HG03558 (cell line): ENCODE results near the gene TUBA8.
"Not testable (repeated sequence)": the region's sequence is repeated elsewhere in the genome, so short reads cannot be mapped to it uniquely, and the experiment has no call there.

Experiments used
- ATAC-seq: cut with Tn5 transposase; IDR thresholded peaks from one replicate; pipeline ENCODE4 v1.9.1; 2021; ENCODE audit warnings: moderate number of reproducible peaks; ENCODE audit not compliant: unreplicated experiment; ENCODE audit errors: extremely low read depth

Gene TUBA8

DNA sequence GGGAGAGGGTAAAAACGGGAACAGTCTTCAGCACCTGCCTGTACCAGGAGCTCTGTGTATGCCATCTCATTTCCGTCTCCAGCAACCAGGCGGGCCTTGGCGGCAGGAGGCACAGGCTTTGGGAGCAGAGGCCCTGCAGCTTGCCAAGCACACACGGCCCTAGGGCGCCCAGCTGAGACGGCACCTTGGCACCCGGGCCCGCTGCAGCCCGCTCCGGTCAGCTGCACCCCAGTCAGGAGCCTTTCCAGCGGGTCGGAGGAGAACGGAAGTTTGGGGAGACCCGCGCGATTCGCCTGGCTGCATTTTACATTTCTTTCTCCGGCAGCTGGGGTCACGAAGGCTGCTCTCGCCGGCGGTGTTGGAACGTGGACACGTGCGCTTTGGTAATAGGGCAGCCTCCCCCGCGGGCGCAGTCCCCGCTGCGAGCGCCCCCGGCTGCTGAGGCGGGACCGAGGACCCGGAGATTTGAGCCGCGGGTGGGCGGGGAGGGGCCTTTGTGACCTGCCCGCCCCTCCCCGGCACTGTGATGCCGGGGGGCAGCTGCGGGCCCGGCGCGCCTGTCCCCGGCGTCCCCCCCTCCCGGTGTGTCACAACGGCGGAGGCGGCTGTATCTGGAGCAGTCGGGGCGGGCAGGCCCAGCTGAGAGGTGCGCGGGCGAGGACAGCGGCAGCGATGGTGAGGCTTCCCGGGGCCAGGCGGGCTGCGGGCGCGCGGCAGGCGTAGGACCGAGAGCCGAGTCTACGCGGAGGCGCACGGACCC lies at the start of gene TUBA8:
TUBA8 (plus strand) TSS at position 616 of the 760 bp plus-strand sequence; CDS start at position 673, 57 bp downstream.
- ATAC-seq: no peak

DNA sequence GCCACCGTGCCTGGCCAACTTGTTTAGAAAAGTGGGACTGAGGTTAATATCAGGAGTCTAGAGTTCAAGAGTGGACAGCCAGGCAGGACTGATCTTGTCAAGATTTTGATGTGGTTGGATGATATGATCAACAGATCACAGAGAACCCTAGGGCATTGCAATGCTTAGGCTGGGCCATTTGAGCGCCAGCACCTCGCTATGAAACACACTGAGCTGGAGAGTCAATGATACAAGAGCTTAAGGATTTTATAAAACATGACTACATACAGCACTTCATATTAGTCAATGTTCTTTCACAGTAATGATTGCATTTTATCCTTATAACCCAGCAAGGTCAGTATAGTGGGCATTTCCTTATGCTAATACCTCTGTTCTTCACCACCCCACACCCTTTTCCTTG lies 48.2 kb upstream of the TUBA8 start:
- no peak for ATAC-seq

- ATAC-seq: no peak
These were observed 47.3 kb upstream of the TUBA8 start for GRCh38 chr22:18063306-18063705.

DNA sequence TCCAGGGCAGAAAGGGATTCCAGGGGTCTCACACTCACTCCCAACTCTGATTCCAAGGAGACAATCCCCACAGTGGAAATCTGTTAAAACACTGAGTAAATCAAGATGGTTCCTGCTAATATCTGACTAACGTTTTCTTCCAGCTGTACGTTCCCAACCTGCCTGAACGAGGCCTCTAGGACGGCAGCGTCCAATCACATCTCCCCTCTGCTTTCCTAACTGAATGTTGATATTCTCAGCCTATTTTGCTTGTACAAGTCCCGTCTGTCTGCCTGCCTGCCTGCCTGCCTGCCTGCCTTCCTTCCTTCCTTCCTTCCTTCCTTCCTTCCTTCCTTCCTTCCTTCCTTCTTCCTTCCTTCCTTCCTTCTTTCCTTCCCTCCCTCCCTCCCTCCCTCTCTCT lies 46.9 kb upstream of the TUBA8 start:
- ATAC-seq: not testable (repeated sequence)

DNA sequence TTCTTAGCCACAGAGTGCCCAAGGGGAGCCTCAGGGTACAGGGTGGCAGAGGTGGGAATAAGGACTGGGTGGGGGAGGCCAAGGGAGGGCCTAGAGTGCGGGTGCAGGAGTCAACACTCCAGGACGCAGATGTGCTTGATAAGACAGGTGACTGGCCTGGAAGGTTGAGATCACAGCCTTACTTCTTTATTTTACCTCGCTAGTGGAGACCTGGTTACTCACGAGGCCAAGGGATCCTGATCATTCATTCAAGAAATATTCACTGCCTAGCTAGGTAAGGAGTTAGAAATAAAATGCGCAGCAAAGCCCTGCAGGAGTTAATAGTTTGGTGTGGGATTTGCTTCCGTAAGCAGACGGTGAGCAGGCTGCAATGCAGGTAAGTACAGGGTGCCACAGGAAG lies 46.0 kb upstream of the TUBA8 start:
- no peak for ATAC-seq

DNA sequence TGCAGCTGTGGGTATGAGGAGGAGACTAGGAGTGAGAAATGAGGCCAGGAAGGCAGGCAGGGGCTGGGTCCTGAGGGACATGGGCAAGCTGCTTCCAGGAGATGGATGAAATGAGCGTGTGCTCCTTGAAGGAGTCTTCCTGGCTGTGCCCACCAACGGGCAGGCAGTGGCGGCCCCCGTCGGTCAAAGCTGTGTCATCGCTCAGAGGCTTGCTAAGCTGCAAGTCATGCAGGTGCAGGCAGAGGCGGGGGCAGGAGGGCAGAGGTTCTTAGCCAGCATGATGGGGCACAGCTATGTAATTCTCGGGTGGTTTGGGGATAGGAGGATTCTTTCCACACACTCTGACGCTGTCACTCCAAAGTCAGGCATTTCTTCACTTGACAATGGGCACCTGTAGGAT lies 45.4 kb upstream of the TUBA8 start:
- ATAC-seq: no peak

GRCh38 chr22:18066181-18066859 lies 44.3 kb upstream of the TUBA8 start:
- ATAC-seq: no peak

- ATAC-seq: no peak
These were observed 43.5 kb upstream of the TUBA8 start for GRCh38 chr22:18067121-18067520.

- no peak for ATAC-seq
These were observed 42.9 kb upstream of the TUBA8 start for GRCh38 chr22:18067548-18068341.

DNA sequence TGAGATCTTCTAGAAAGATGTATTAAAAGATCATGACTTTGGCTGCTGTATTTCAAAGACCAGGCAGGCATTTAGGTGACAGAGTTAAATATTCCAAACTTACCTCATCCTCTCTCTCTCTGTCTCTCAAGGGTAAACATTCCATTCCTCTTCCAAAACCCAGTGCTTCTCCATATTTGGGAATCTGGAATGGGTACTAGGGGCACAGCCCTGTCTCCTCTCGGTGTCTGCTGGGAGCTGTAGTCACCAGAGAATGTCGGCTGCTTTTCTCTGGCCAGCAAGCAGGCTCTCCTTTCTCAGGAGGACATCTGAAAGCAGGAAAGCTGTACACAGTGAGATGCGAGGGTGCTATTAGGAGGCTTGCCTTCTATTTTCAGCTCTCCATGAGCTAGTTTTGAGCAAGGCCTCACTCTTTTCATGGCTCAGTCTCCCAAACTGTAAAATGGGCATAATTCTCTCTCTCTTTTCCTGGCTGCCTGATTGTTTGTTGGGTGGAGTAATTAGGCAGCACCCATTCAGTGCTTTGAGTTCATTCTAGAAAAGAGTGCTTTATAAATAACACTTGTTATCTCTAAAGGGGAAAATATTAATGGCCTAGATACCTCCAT lies 42.1 kb upstream of the TUBA8 start:
- no peak for ATAC-seq

DNA sequence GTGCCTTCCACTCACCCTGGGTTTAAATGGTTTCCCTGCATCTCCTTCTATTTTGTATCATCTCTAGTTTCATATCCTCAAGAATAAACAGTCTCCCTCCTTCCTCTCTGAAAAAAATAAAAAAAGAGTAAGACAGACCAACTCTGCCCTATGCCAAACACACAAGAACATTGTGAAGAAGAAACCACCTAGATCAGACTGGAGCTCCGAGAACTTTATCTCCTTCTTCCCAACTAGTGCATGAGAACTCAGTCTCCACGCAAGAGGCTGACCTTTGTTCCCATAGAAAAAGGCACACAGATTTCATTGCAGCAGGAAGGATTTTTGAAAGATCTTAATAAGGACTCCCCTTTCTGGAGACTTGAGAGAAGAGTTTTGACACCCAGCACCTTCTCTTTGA lies 41.6 kb upstream of the TUBA8 start:
- ATAC-seq: no peak

DNA sequence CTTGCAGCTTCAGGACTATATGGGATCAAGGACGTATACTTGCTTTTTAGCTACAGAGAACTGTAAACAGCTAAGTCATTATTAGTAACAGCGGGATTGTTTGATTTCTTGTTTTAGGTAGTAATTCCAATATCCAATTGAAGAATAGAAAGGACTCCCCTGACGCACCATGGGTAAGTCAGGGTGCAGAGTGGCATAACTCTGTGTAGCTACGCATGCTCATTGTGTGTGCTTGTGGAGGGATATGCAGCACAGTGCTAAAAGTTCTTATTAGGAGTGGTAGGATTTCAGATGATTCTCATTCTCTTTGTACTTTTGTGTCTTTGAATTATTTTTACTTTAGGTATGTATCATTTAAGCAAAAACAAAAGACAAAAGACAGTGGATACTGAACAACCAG lies 40.6 kb upstream of the TUBA8 start:
- ATAC-seq: no peak

DNA sequence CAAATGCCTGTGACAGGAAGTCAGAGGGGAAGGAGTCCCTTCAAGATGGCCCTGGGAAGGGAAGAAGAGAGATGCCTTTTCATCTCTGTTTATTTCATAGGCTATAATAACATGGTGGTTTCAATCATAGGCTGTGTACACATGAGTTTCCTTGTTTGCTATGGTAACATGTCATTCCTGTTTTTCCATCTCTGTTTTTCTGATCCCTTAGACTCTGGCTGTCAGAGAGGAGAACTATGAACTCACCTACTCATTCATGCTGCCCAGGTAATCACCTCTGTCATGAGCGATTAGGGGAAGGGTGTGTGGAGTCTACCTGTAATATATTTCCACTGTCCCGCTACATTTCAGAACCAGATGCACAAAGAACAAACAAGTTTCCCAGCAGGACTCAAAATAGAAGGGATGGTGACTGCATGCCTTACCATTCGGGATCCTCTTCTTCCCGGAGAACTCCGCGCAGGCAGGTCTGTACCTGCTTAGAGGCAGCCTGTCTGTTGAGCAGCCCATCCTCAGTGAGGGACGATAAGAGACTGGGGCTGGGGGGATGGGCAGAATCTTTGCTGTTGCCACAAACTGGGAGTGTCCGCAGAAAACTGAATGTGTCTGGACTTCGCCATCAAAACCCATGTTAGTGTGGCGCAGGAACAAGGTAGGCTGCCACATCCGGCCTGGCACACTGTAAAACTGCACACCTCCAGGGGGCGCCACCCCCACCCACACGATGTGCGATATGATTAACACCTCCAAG lies 39.9 kb upstream of the TUBA8 start:
- no peak for ATAC-seq

- not testable (repeated sequence) for ATAC-seq
These were observed 39.2 kb upstream of the TUBA8 start for GRCh38 chr22:18071307-18071967.

DNA sequence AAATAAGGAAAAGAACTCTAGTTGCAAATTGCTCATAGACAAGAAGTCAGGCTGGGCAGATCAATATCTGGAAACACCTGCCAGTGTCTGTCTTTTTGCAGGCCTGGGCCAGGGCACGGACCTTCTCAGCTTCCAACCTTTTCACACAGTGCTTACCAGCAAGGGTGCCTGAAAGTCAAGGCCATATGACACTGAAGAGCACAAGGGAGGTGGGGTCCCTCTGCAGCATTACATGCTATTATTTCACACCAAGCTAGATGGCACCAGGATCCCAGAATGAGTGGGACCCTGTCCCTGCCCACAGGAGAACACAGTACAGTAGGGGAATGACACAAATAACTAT lies 38.7 kb upstream of the TUBA8 start:
- no peak for ATAC-seq

- no peak for ATAC-seq
These were observed 37.1 kb upstream of the TUBA8 start for GRCh38 chr22:18073467-18073866.

GRCh38 chr22:18073927-18074326 lies 36.7 kb upstream of the TUBA8 start:
- ATAC-seq: not testable (repeated sequence)

DNA sequence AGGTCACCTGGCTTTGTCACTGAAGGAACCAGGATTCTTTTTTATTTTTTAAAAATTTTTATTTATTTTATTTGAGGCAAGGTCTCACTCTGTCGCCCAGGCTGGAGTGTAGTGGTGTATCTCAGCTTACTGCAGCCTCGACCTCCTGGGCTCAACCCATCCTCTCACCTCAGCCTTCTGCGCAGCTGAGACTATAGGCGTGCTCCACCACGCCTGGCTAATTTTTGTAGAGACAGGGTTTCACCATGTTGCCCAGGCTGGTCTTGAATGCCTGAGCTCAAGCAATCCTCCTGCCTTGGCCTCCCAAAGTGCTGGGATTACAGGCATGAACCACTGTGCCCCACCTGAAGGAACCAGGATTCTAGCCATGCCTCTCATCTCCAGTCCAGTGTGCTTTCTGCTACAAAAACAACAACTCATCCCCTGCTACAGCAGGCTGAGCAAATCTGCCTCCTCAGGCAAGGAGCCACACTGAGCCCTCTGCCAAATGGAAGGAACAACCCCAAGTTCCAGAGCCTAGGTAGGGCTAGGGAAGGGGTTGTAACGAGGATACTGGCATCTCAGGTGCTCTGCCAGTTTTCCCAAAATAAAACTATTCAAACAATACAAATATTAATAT lies 35.4 kb upstream of the TUBA8 start:
- ATAC-seq: no peak
